HEK293 (cell line): Measurements from ENCODE around the gene RAI14.

Experiments used
- CTCF ChIA-PET: fragments of 350-600 bp; formaldehyde crosslinking; extraction: SDS; loops from one replicate; lab custom pipeline; 2021; ENCODE audit warnings: antibody characterized with exemption; lab: Yijun Ruan, JAX
- POLR2A ChIA-PET: fragments of 300-600 bp; formaldehyde crosslinking; extraction: SDS; loops from one replicate; lab custom pipeline; 2020; ENCODE audit warnings: antibody characterized with exemption, inconsistent platforms; lab: Yijun Ruan, JAX
- H3K27ac ChIP-seq: fragments of 200-500 bp; sonication (Bioruptor generic); 2 replicates; pipeline ENCODE4 v1.5.1; 2014; ENCODE audit warnings: low read depth, low read length, control low read depth, inconsistent platforms; ENCODE audit errors: extremely low read depth
- H3K36me3 ChIP-seq, 2 experiments: fragments of 200-500 bp in 1 of 2; sonication (Bioruptor generic) in 1 of 2; 1 replicate in 1 of 2; 2 replicates in 1 of 2; pipeline ENCODE4 v1.5.1; 2014 to 2017; ENCODE audit warnings: inconsistent platforms in 2 of 2, low read length in 2 of 2; ENCODE audit not compliant: control insufficient read depth in 2 of 2, insufficient read depth in 1 of 2
- H3K4me1 ChIP-seq: fragments of 200-500 bp; sonication (Bioruptor generic); 2 replicates; pipeline ENCODE4 v1.5.1; 2014; ENCODE audit warnings: mild to moderate bottlenecking, low read length, inconsistent platforms; ENCODE audit not compliant: control insufficient read depth, insufficient read depth
- H3K4me3 ChIP-seq: 2 replicates; pipeline ENCODE4 v1.5.1; 2011; ENCODE audit warnings: low read depth, mild to moderate bottlenecking, control low read depth, low read length, moderate library complexity
- H3K9me3 ChIP-seq: fragments of 200-500 bp; sonication (Bioruptor generic); 2 replicates; pipeline ENCODE4 v1.5.1; 2014; ENCODE audit warnings: low read depth, low read length, inconsistent platforms; ENCODE audit not compliant: control insufficient read depth, insufficient read depth
- EGR2 ChIP-seq: fragments of 450-650 bp; formaldehyde crosslinking; IDR thresholded peaks from 2 replicates; pipeline ENCODE4 v1.5.1; 2016; ENCODE audit warnings: low read depth, missing biosample characterization, missing genetic modification characterization
- ZBTB17 ChIP-seq: fragments of 450-650 bp; formaldehyde crosslinking; IDR thresholded peaks from 2 replicates; pipeline ENCODE4 v1.5.1; 2016; ENCODE audit warnings: missing biosample characterization, missing genetic modification characterization
- ZNF24 ChIP-seq: fragments of 450-650 bp; formaldehyde crosslinking; IDR thresholded peaks from 2 replicates; pipeline ENCODE4 v1.5.1; 2016; ENCODE audit warnings: missing biosample characterization, missing genetic modification characterization
- ZNF335 ChIP-seq: fragments of 450-650 bp; formaldehyde crosslinking; conservative IDR thresholded peaks from 2 replicates; pipeline ENCODE4 v1.5.1; 2016; ENCODE audit warnings: missing biosample characterization, missing genetic modification characterization
- ZNF341 ChIP-seq: fragments of 450-650 bp; formaldehyde crosslinking; IDR thresholded peaks from 2 replicates; pipeline ENCODE4; 2016; ENCODE audit warnings: low read depth, missing biosample characterization, missing genetic modification characterization
- ZNF449 ChIP-seq: fragments of 450-650 bp; formaldehyde crosslinking; IDR thresholded peaks from 2 replicates; pipeline ENCODE4 v1.5.1; 2017; ENCODE audit warnings: missing biosample characterization, mild to moderate bottlenecking, missing genetic modification characterization, moderate library complexity
- ZNF48 ChIP-seq: fragments of 450-650 bp; formaldehyde crosslinking; IDR thresholded peaks from 2 replicates; pipeline ENCODE4 v1.5.1; 2016; ENCODE audit warnings: missing biosample characterization, missing genetic modification characterization
- ZNF600 ChIP-seq: fragments of 450-650 bp; formaldehyde crosslinking; IDR thresholded peaks from 2 replicates; pipeline ENCODE4 v1.5.1; 2016; ENCODE audit warnings: missing biosample characterization, missing genetic modification characterization
- TF ChIP-seq, protein P1 (sequence below): fragments of 450-650 bp; formaldehyde crosslinking; conservative IDR thresholded peaks from 2 replicates; pipeline ENCODE4 v1.5.1; 2016; ENCODE audit warnings: low read depth, missing biosample characterization, missing genetic modification characterization
- TF ChIP-seq, protein P2 (sequence below): fragments of 450-650 bp; formaldehyde crosslinking; IDR thresholded peaks from 2 replicates; pipeline ENCODE4 v1.5.1; 2016; ENCODE audit warnings: missing biosample characterization, missing genetic modification characterization, borderline replicate concordance
- TF ChIP-seq, protein P3 (sequence below): fragments of 450-650 bp; formaldehyde crosslinking; optimal IDR thresholded peaks from 2 replicates; pipeline ENCODE3; 2016; ENCODE audit warnings: missing biosample characterization, mild to moderate bottlenecking, missing genetic modification characterization
- TF ChIP-seq, protein P4 (sequence below): fragments of 450-650 bp; formaldehyde crosslinking; IDR thresholded peaks from 2 replicates; pipeline ENCODE4 v1.5.1; 2016; ENCODE audit warnings: missing biosample characterization, missing genetic modification characterization

Gene RAI14

GRCh38 chr5:34866989-34867471 is 210.9 kb downstream of the RAI14 start:
- CTCF ChIA-PET: interaction anchor here (0.6 to 0.9 kb wide), 2 partner anchors 32 to 37 kb away, joined by 4 read pairs; no protein-coding TSS in a partner anchor
- no peaks in the 10 kb centered on the region for H3K36me3 ChIP-seq
- H3K9me3 ChIP-seq: no peaks in the 10 kb centered on the region
- H3K4me1 ChIP-seq: peaks cover 7% of the 10 kb centered on the region; the same call in 1 of the 2 replicates
- TF ChIP-seq ZNF24 (no peak), ZNF341 (tag by site-specific recombination) (peak; percentile 78), ZNF449 (tag by site-specific recombination) (peak; percentile 80; the same call in 1 of the 2 replicates)
- H3K4me3 ChIP-seq: no peak overlapping the region
- POLR2A ChIA-PET: interaction anchor here (1.1 kb wide), 1 partner anchor 49 kb away, joined by 4 read pairs; the partner anchor contains the start of genes BRIX1 and RAD1
- no peak overlapping the region for H3K27ac ChIP-seq

GRCh38 chr5:34867660-34868059 is 211.5 kb downstream of the RAI14 start:
- TF ChIP-seq EGR2 (no peak), ZBTB17 (tag by site-specific recombination) (no peak), ZNF48 (tag by site-specific recombination) (no peak), ZNF335 (tag by site-specific recombination) (no peak), ZNF600 (tag by site-specific recombination) (no peak)
- TF ChIP-seq, protein P1, sequence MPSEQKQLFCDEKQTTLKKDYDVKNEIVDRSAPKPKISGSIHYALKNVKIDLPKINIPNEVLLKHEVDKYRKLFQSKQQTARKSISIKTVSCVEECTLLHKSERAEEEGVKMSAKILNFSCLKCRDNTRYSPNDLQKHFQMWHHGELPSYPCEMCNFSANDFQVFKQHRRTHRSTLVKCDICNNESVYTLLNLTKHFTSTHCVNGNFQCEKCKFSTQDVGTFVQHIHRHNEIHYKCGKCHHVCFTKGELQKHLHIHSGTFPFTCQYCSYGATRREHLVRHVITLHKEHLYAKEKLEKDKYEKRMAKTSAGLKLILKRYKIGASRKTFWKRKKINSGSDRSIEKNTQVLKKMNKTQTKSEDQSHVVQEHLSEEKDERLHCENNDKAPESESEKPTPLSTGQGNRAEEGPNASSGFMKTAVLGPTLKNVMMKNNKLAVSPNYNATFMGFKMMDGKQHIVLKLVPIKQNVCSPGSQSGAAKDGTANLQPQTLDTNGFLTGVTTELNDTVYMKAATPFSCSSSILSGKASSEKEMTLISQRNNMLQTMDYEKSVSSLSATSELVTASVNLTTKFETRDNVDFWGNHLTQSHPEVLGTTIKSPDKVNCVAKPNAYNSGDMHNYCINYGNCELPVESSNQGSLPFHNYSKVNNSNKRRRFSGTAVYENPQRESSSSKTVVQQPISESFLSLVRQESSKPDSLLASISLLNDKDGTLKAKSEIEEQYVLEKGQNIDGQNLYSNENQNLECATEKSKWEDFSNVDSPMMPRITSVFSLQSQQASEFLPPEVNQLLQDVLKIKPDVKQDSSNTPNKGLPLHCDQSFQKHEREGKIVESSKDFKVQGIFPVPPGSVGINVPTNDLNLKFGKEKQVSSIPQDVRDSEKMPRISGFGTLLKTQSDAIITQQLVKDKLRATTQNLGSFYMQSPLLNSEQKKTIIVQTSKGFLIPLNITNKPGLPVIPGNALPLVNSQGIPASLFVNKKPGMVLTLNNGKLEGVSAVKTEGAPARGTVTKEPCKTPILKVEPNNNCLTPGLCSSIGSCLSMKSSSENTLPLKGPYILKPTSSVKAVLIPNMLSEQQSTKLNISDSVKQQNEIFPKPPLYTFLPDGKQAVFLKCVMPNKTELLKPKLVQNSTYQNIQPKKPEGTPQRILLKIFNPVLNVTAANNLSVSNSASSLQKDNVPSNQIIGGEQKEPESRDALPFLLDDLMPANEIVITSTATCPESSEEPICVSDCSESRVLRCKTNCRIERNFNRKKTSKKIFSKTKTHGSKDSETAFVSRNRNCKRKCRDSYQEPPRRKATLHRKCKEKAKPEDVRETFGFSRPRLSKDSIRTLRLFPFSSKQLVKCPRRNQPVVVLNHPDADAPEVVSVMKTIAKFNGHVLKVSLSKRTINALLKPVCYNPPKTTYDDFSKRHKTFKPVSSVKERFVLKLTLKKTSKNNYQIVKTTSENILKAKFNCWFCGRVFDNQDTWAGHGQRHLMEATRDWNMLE: no peak
- TF ChIP-seq, protein P2, sequence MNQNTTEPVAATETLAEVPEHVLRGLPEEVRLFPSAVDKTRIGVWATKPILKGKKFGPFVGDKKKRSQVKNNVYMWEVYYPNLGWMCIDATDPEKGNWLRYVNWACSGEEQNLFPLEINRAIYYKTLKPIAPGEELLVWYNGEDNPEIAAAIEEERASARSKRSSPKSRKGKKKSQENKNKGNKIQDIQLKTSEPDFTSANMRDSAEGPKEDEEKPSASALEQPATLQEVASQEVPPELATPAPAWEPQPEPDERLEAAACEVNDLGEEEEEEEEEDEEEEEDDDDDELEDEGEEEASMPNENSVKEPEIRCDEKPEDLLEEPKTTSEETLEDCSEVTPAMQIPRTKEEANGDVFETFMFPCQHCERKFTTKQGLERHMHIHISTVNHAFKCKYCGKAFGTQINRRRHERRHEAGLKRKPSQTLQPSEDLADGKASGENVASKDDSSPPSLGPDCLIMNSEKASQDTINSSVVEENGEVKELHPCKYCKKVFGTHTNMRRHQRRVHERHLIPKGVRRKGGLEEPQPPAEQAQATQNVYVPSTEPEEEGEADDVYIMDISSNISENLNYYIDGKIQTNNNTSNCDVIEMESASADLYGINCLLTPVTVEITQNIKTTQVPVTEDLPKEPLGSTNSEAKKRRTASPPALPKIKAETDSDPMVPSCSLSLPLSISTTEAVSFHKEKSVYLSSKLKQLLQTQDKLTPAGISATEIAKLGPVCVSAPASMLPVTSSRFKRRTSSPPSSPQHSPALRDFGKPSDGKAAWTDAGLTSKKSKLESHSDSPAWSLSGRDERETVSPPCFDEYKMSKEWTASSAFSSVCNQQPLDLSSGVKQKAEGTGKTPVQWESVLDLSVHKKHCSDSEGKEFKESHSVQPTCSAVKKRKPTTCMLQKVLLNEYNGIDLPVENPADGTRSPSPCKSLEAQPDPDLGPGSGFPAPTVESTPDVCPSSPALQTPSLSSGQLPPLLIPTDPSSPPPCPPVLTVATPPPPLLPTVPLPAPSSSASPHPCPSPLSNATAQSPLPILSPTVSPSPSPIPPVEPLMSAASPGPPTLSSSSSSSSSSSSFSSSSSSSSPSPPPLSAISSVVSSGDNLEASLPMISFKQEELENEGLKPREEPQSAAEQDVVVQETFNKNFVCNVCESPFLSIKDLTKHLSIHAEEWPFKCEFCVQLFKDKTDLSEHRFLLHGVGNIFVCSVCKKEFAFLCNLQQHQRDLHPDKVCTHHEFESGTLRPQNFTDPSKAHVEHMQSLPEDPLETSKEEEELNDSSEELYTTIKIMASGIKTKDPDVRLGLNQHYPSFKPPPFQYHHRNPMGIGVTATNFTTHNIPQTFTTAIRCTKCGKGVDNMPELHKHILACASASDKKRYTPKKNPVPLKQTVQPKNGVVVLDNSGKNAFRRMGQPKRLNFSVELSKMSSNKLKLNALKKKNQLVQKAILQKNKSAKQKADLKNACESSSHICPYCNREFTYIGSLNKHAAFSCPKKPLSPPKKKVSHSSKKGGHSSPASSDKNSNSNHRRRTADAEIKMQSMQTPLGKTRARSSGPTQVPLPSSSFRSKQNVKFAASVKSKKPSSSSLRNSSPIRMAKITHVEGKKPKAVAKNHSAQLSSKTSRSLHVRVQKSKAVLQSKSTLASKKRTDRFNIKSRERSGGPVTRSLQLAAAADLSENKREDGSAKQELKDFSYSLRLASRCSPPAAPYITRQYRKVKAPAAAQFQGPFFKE (tag by site-specific recombination): no peak
- TF ChIP-seq, protein P3, sequence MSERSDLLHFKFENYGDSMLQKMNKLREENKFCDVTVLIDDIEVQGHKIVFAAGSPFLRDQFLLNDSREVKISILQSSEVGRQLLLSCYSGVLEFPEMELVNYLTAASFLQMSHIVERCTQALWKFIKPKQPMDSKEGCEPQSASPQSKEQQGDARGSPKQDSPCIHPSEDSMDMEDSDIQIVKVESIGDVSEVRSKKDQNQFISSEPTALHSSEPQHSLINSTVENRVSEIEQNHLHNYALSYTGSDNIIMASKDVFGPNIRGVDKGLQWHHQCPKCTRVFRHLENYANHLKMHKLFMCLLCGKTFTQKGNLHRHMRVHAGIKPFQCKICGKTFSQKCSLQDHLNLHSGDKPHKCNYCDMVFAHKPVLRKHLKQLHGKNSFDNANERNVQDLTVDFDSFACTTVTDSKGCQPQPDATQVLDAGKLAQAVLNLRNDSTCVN (tag by site-specific recombination): no peak
- TF ChIP-seq, protein P4, sequence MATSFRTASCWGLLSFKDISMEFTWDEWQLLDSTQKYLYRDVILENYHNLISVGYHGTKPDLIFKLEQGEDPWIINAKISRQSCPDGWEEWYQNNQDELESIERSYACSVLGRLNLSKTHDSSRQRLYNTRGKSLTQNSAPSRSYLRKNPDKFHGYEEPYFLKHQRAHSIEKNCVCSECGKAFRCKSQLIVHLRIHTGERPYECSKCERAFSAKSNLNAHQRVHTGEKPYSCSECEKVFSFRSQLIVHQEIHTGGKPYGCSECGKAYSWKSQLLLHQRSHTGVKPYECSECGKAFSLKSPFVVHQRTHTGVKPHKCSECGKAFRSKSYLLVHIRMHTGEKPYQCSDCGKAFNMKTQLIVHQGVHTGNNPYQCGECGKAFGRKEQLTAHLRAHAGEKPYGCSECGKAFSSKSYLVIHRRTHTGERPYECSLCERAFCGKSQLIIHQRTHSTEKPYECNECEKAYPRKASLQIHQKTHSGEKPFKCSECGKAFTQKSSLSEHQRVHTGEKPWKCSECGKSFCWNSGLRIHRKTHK (tag by site-specific recombination): no peak
- Histone ChIP-seq H3K4me1 (peaks cover 7% of the 10 kb centered on the region; the same call in 1 of the 2 replicates), H3K9me3 (no peaks in the 10 kb centered on the region), H3K4me3 (no peak overlapping the region), H3K36me3 (no peaks in the 10 kb centered on the region), H3K27ac (no peak overlapping the region)
- CTCF ChIA-PET: interaction anchor here (0.6 to 1.5 kb wide), 2 partner anchors 19 to 36 kb away, joined by 3 to 4 read pairs; no protein-coding TSS in a partner anchor
- POLR2A ChIA-PET: interaction anchor here (1.1 to 2.0 kb wide), 2 partner anchors 29 to 48 kb away, joined by 4 to 6 read pairs; partner anchors contain the start of genes BRIX1, RAD1 and TTC23L
